Progenitor cell of endocrine pancreas (in vitro differentiated cells): ENCODE results near the gene STAG3. TPM values are rescaled to one million over a fixed set of nuclear protein-coding genes. Genes with fewer than 3 reads are reported as not detected.

Experiments
- DNase-seq: peaks from one replicate; pipeline ENCODE4 v3.0.0; 2021; ENCODE audit warnings: low spot score; ENCODE audit not compliant: unreplicated experiment
- H3K27ac Mint-ChIP-seq: 2 replicates; pipeline ENCODE4 v1.8.0; 2021; ENCODE audit warnings: mild to moderate bottlenecking, moderate library complexity, mixed read lengths
- H3K27me3 Mint-ChIP-seq: 2 replicates; pipeline ENCODE4 v1.8.0; 2021; ENCODE audit warnings: mixed read lengths
- H3K36me3 Mint-ChIP-seq: 2 replicates; pipeline ENCODE4 v1.8.0; 2022; ENCODE audit warnings: mixed read lengths; ENCODE audit not compliant: insufficient read depth
- H3K4me1 Mint-ChIP-seq: 2 replicates; pipeline ENCODE4 v1.8.0; 2021; ENCODE audit warnings: low read depth, mixed read lengths
- H3K4me3 Mint-ChIP-seq: 2 replicates; pipeline ENCODE4 v1.8.0; 2021; ENCODE audit warnings: low read depth, mild to moderate bottlenecking, moderate library complexity, mixed read lengths
- H3K9me3 Mint-ChIP-seq: 2 replicates; pipeline ENCODE4 v1.8.0; 2021; ENCODE audit warnings: low read depth, mixed read lengths
- CTCF ChIP-seq: fragments of 200-600 bp; sonication (generic); IDR thresholded peaks from one replicate; pipeline ENCODE4 v1.5.0; 2021; ENCODE audit warnings: antibody characterized with exemption, mild to moderate bottlenecking; ENCODE audit not compliant: unreplicated experiment
- total RNA-seq: library from RNA; stranded (reverse); gene quantifications from 2 replicates; pipeline ENCODE4 v1.2.1, GENCODE V29; 2021

Gene STAG3
- total RNA-seq, 1 donor from 2014 or later, result 2.5 TPM

- peaks cover 9% of the 10 kb centered on the region for H3K4me1 Mint-ChIP-seq
- no peak for DNase-seq
- no peaks in the 10 kb centered on the region for H3K9me3 Mint-ChIP-seq
- H3K36me3 Mint-ChIP-seq, result peaks cover 11% of the 10 kb centered on the region
- no peaks in the 10 kb centered on the region for H3K27me3 Mint-ChIP-seq
- TF ChIP-seq CTCF, result no peak
- H3K4me3 Mint-ChIP-seq, result peak overlapping the region; percentile 71
- H3K27ac Mint-ChIP-seq, result no peak overlapping the region
Observed at GRCh38 chr7:100157069-100157333, 20.7 kb upstream of the STAG3 start.

- peaks cover 9% of the 10 kb centered on the region for H3K4me1 Mint-ChIP-seq
- H3K36me3 Mint-ChIP-seq, result peaks cover 7% of the 10 kb centered on the region
- peak overlapping the region; percentile 71 for H3K4me3 Mint-ChIP-seq
- H3K27me3 Mint-ChIP-seq, result no peaks in the 10 kb centered on the region
- no peaks in the 10 kb centered on the region for H3K9me3 Mint-ChIP-seq
- no peak for DNase-seq
- TF ChIP-seq CTCF, result peak; percentile 13
- H3K27ac Mint-ChIP-seq, result peak overlapping the region; percentile 80
Observed at GRCh38 chr7:100157334-100158228, 20.1 kb upstream of the STAG3 start.

GRCh38 chr7:100158229-100159098 lies 19.3 kb upstream of the STAG3 start, which contains the start of gene TRAPPC14:
TRAPPC14 (minus strand) TSS chr7:100158723; CDS start chr7:100158499, 224 bp downstream.
- H3K27me3 Mint-ChIP-seq, result peaks cover 3% of the 10 kb centered on the region

GRCh38 chr7:100159099-100159623 lies 18.6 kb upstream of the STAG3 start:
- H3K27me3 Mint-ChIP-seq, result peaks cover 3% of the 10 kb centered on the region
- H3K4me1 Mint-ChIP-seq, result peaks cover 9% of the 10 kb centered on the region
- no peaks in the 10 kb centered on the region for H3K9me3 Mint-ChIP-seq
- peaks cover 4% of the 10 kb centered on the region for H3K36me3 Mint-ChIP-seq
- H3K27ac Mint-ChIP-seq, result peak overlapping the region; percentile 87
- peak; percentile 12 for TF ChIP-seq CTCF
- peak overlapping the region; percentile 75 for H3K4me3 Mint-ChIP-seq
- DNase-seq, result no peak

More at GRCh38 chr7:100158229-100159098, 19.3 kb upstream of the STAG3 start, which contains the start of gene TRAPPC14:
- Mint-ChIP-seq H3K27ac (peak within 1 kb of the TSS; percentile 87), H3K4me1 (peaks cover 9% of the 10 kb centered on the region), H3K9me3 (no peaks in the 10 kb centered on the region), H3K36me3 (peaks cover 6% of the 10 kb centered on the region), H3K4me3 (peak within 1 kb of the TSS; percentile 75)
- no peak for TF ChIP-seq CTCF
- DNase-seq, result peak; percentile 82

GRCh38 chr7:100160067-100160466 lies 17.7 kb upstream of the STAG3 start:
- Mint-ChIP-seq H3K27ac (no peak overlapping the region), H3K27me3 (peaks cover 3% of the 10 kb centered on the region), H3K9me3 (no peaks in the 10 kb centered on the region), H3K36me3 (peaks cover 3% of the 10 kb centered on the region), H3K4me3 (peak overlapping the region; percentile 75), H3K4me1 (peaks cover 9% of the 10 kb centered on the region)
- no peak for DNase-seq
- TF ChIP-seq CTCF, result no peak
